ENCODE measurements around the gene UBA52. TPM values are rescaled to one million over a fixed set of nuclear protein-coding genes. Genes with fewer than 3 reads are reported as not detected.

The UBA52 gene
- polyA plus RNA-seq, 1 of the 3 experiments (the other 2 are of a cell fraction) = 2,690 TPM

DNA sequence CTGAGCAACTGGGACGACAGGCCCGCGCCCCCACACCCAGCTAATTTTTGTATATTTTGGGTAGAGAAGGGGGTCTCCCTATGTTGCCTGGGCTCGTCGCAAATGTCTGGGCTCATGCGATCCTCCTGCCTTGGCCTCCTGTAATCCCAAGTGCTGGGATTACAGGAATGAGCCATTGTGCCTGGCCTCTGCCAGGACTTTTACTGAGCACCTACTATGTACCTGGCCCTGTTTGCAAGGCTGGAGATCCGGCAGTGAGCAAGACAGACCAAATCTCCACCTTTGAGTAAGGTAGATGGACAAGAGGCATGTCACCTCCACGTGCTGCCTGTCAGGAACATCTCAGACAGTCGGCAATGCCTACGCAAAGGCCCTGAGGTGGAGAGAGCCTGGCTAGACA is 35.2 kb upstream of the UBA52 start (continued):
- TF ChIP-seq, protein P1, sequence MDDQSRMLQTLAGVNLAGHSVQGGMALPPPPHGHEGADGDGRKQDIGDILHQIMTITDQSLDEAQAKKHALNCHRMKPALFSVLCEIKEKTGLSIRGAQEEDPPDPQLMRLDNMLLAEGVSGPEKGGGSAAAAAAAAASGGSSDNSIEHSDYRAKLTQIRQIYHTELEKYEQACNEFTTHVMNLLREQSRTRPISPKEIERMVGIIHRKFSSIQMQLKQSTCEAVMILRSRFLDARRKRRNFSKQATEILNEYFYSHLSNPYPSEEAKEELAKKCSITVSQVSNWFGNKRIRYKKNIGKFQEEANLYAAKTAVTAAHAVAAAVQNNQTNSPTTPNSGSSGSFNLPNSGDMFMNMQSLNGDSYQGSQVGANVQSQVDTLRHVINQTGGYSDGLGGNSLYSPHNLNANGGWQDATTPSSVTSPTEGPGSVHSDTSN (IDR thresholded peaks at IDR 0.05) = no peak
- TF ChIP-seq, protein P2, sequence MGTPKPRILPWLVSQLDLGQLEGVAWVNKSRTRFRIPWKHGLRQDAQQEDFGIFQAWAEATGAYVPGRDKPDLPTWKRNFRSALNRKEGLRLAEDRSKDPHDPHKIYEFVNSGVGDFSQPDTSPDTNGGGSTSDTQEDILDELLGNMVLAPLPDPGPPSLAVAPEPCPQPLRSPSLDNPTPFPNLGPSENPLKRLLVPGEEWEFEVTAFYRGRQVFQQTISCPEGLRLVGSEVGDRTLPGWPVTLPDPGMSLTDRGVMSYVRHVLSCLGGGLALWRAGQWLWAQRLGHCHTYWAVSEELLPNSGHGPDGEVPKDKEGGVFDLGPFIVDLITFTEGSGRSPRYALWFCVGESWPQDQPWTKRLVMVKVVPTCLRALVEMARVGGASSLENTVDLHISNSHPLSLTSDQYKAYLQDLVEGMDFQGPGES (IDR thresholded peaks at IDR 0.05; ENCODE audit: low read depth, low read length) = no peak
- TF ChIP-seq MEF2A (IDR thresholded peaks at IDR 0.05; ENCODE audit: borderline replicate concordance, low read depth) = no peak
- TF ChIP-seq RAD21 (IDR thresholded peaks at IDR 0.05; ENCODE audit: low read length) = no peak
- TF ChIP-seq, protein P3, sequence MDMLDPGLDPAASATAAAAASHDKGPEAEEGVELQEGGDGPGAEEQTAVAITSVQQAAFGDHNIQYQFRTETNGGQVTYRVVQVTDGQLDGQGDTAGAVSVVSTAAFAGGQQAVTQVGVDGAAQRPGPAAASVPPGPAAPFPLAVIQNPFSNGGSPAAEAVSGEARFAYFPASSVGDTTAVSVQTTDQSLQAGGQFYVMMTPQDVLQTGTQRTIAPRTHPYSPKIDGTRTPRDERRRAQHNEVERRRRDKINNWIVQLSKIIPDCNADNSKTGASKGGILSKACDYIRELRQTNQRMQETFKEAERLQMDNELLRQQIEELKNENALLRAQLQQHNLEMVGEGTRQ (IDR thresholded peaks at IDR 0.05; ENCODE audit: borderline replicate concordance, low read depth, low read length) = no peak
- no peak for TF ChIP-seq JUND (IDR thresholded peaks at IDR 0.05)
- no peak for TF ChIP-seq SIN3A (IDR thresholded peaks at IDR 0.05; ENCODE audit: borderline replicate concordance, low read depth, low read length)
- TF ChIP-seq FOXM1 (IDR thresholded peaks at IDR 0.05; ENCODE audit: low read depth) = no peak
- no peak for TF ChIP-seq TEAD4 (IDR thresholded peaks at IDR 0.05; ENCODE audit: borderline replicate concordance, insufficient read depth)
- TF ChIP-seq MXI1 (IDR thresholded peaks at IDR 0.05; ENCODE audit: low read depth, low read length) = no peak
- no peak for TF ChIP-seq EZH2phosphoT487 (IDR thresholded peaks at IDR 0.05; ENCODE audit: borderline replicate concordance, low read depth)
- no peak for TF ChIP-seq POLR2AphosphoS5 (IDR thresholded peaks at IDR 0.05; ENCODE audit: low read depth, low read length)
- no peak for TF ChIP-seq EP300 (IDR thresholded peaks at IDR 0.05; ENCODE audit: borderline replicate concordance in 1 of 2, low read depth in 1 of 2, low read length in 1 of 2)
- TF ChIP-seq, protein P4, sequence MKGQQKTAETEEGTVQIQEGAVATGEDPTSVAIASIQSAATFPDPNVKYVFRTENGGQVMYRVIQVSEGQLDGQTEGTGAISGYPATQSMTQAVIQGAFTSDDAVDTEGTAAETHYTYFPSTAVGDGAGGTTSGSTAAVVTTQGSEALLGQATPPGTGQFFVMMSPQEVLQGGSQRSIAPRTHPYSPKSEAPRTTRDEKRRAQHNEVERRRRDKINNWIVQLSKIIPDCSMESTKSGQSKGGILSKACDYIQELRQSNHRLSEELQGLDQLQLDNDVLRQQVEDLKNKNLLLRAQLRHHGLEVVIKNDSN (IDR thresholded peaks at IDR 0.05; ENCODE audit: borderline replicate concordance, low read depth) = no peak

DNA sequence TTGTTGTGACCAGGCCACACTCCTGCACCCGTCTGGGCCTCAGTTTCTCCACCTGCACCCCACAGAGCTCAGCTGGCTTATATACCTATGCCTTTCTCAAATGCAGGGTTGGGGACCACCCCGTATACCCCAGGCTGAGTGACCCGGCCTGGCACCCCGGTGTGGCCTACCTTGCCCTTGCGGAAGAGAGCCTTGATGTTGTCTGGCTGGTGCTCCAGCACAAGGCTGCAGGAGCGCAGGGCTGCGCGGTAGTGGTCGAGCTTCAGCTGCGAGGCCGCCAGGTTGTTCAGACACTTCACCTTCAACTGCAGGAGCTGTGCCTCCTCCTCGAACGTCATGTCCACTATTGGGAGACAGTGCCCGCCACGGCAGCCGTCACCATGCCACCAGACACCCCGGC is 34.2 kb upstream of the UBA52 start:
- Histone ChIP-seq H4K20me1 (ENCODE audit: insufficient read depth) (no peaks in the 10 kb centered on the region), H3K79me2 (ENCODE audit: insufficient read depth) (peaks cover 14% of the 10 kb centered on the region), H2AFZ (ENCODE audit: low read depth) (no peak overlapping the region), H3K27ac (ENCODE audit: low read depth in 2 of 2, low read length in 1 of 2) (no peak overlapping the region), H3K27me3 (ENCODE audit: insufficient read depth) (no peaks in the 10 kb centered on the region), H3K9ac (no peak overlapping the region), H3K36me3 (replicated peaks in 1 of 2; ENCODE audit: control insufficient read depth in 1 of 2, insufficient read depth in 2 of 2, low read length in 1 of 2) (peaks cover 18 to 37% of the 10 kb centered on the region in 2 experiments), H3K9me3 (no peaks in the 10 kb centered on the region), H3K4me2 (no peak overlapping the region), H3K4me1 (ENCODE audit: control insufficient read depth in 1 of 2, insufficient read depth in 2 of 2, low read depth in 1 of 2, low read length in 1 of 2) (peaks cover 0 to 8% of the 10 kb centered on the region in 2 experiments; a peak in 1 of 4 replicates), H3K4me3 (ENCODE audit: low read depth in 2 of 2, low read length in 1 of 2) (no peak overlapping the region), H3K9me2 (no peaks in the 10 kb centered on the region), H3F3A (replicated peaks; ENCODE audit: insufficient read depth) (peaks cover 4% of the 10 kb centered on the region)
- 89% methylated on average over 5 of the region's 17 CpGs for WGBS (ENCODE audit: low lambda C conversion rate)
- CTCF ChIA-PET = interaction anchor here (1.0 to 2.8 kb wide), 2 partner anchors 10 to 15 kb away, joined by 3 to 8 read pairs; partner anchors contain the start of gene ELL
- POLR2A ChIA-PET = no interaction called here
- DNase-seq = no peak
- TF ChIP-seq MXI1 (IDR thresholded peaks at IDR 0.05; ENCODE audit: low read depth, low read length) = no peak
- no peak for TF ChIP-seq EZH2phosphoT487 (IDR thresholded peaks at IDR 0.05; ENCODE audit: borderline replicate concordance, low read depth)
- TF ChIP-seq GABPA (IDR thresholded peaks at IDR 0.05; ENCODE audit: low read depth) = no peak
- TF ChIP-seq, protein P5, sequence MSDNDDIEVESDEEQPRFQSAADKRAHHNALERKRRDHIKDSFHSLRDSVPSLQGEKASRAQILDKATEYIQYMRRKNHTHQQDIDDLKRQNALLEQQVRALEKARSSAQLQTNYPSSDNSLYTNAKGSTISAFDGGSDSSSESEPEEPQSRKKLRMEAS (IDR thresholded peaks at IDR 0.05; ENCODE audit: low read depth) = no peak
- TF ChIP-seq FOXJ3 (CRISPR knock-in tag; IDR thresholded peaks at IDR 0.05) = no peak
- TF ChIP-seq RAD21 (IDR thresholded peaks at IDR 0.05; ENCODE audit: low read length) = no peak
- TF ChIP-seq, protein P6, sequence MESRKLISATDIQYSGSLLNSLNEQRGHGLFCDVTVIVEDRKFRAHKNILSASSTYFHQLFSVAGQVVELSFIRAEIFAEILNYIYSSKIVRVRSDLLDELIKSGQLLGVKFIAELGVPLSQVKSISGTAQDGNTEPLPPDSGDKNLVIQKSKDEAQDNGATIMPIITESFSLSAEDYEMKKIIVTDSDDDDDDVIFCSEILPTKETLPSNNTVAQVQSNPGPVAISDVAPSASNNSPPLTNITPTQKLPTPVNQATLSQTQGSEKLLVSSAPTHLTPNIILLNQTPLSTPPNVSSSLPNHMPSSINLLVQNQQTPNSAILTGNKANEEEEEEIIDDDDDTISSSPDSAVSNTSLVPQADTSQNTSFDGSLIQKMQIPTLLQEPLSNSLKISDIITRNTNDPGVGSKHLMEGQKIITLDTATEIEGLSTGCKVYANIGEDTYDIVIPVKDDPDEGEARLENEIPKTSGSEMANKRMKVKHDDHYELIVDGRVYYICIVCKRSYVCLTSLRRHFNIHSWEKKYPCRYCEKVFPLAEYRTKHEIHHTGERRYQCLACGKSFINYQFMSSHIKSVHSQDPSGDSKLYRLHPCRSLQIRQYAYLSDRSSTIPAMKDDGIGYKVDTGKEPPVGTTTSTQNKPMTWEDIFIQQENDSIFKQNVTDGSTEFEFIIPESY (IDR thresholded peaks at IDR 0.05; ENCODE audit: borderline replicate concordance, low read depth) = no peak
- no peak for TF ChIP-seq TCF12 (IDR thresholded peaks at IDR 0.05)
- TF ChIP-seq NFIC (IDR thresholded peaks at IDR 0.05; ENCODE audit: borderline replicate concordance) = no peak
- TF ChIP-seq SIN3A (IDR thresholded peaks at IDR 0.05; ENCODE audit: borderline replicate concordance, low read depth, low read length) = no peak
